ENCODE measurements around the gene ACO1.

DNA sequence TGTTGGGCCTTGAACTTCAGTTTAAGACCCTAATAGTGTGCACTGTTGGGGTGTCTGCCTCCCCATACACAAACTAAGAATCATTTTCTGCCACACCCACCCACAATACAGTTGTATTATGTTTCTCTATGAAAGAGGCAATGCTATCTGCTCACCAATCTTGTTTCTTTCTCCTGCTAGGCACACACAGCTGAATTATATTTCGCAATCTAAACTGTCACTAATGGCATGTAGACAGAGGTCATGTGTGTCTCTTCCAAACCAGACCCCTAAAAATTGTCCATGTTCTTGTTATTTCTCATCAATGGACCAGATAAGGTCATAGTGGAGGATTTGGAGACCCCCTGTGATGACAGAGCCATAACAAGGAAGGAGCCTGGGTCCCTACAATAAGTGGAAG lies 84.3 kb downstream of the ACO1 start:
- TF ChIP-seq ZNF384 (IDR thresholded peaks at IDR 0.05; ENCODE audit: low read depth, low read length) (no peak), TEAD4 (IDR thresholded peaks at IDR 0.05; ENCODE audit: low read length) (no peak), TEAD4 (CRISPR knock-in tag; IDR thresholded peaks at IDR 0.05; ENCODE audit: borderline replicate concordance) (no peak), JUN (IDR thresholded peaks at IDR 0.05; ENCODE audit: borderline replicate concordance, low read depth, low read length) (no peak), JUN (CRISPR knock-in tag; IDR thresholded peaks at IDR 0.05; ENCODE audit: borderline replicate concordance) (no peak), TARDBP (IDR thresholded peaks at IDR 0.05) (no peak)

Data from K562 (cell line).